ENCODE results near the gene NPLOC4.

Gene NPLOC4

GRCh38 chr17:81563861-81564586, 72.9 kb downstream of the NPLOC4 start:
- DNase-seq: no peak

- no peak for DNase-seq
These were observed 75.4 kb downstream of the NPLOC4 start for GRCh38 chr17:81561494-81561885.

- no peak for DNase-seq
These were observed 77.7 kb downstream of the NPLOC4 start for GRCh38 chr17:81558941-81559806.

GRCh38 chr17:81558115-81558468, 78.8 kb downstream of the NPLOC4 start:
- no peak for DNase-seq

GRCh38 chr17:81557276-81558114, 79.4 kb downstream of the NPLOC4 start:
- DNase-seq: no peak

- DNase-seq: no peak
These were observed 80.0 kb downstream of the NPLOC4 start for GRCh38 chr17:81556863-81557262.

GRCh38 chr17:81556175-81556691, 80.7 kb downstream of the NPLOC4 start:
- no peak for DNase-seq

GRCh38 chr17:81553616-81554181, 83.2 kb downstream of the NPLOC4 start:
- no peak for DNase-seq

GRCh38 chr17:81553018-81553615, 83.8 kb downstream of the NPLOC4 start:
- peak; percentile 91 for DNase-seq

GRCh38 chr17:81552244-81553017, 84.5 kb downstream of the NPLOC4 start, which contains the start of gene FAAP100:
Gene FAAP100 (minus strand): TSS chr17:81552353. CDS start chr17:81552330, 23 bp downstream.
- DNase-seq: peak; percentile 94

- DNase-seq: no peak
These were observed 85.3 kb downstream of the NPLOC4 start for GRCh38 chr17:81551458-81552243.

GRCh38 chr17:81550830-81551457, 86.0 kb downstream of the NPLOC4 start:
- no peak for DNase-seq

- DNase-seq: no peak
These were observed 86.6 kb downstream of the NPLOC4 start for GRCh38 chr17:81550285-81550684.

- no peak for DNase-seq
These were observed 87.1 kb downstream of the NPLOC4 start for GRCh38 chr17:81549826-81550225.

- DNase-seq: no peak
These were observed 87.8 kb downstream of the NPLOC4 start for GRCh38 chr17:81549031-81549557.

GRCh38 chr17:81547614-81547982, 89.3 kb downstream of the NPLOC4 start:
- DNase-seq: no peak

- DNase-seq: no peak
These were observed 89.9 kb downstream of the NPLOC4 start for GRCh38 chr17:81546906-81547613.

- no peak for DNase-seq
These were observed 91.6 kb downstream of the NPLOC4 start for GRCh38 chr17:81545160-81545949.
